ENCODE results near the gene TENM4. TPM values are rescaled to one million over a fixed set of nuclear protein-coding genes. Genes with fewer than 3 reads are reported as not detected.

The TENM4 gene
- polyA plus RNA-seq, 1 experiment = 5.5 TPM

DNA sequence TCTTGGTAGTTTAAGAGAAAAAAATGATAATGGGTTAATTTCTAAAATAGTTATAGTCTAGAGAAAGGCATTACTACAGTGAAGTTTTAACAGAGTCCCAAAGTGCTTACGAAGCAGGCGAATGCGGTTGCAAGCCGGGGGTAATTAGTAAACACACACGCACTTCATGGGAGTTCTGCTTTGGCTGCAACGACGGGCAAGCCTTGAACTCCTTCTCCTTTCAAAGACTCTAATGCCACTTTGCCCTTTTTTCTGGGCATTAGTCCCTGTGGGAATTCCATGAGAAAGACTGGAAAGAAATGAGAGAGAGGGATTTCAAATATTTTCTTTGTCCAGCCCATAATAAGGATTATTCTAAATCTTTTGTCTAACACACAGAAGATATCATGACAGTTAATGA, 66.1 kb downstream of the TENM4 start:
- Histone ChIP-seq H3K27me3 (ENCODE audit: control insufficient read depth, insufficient read depth, low read length) (no peaks in the 10 kb centered on the region), H3K4me3 (ENCODE audit: low read depth, low read length) (no peak overlapping the region), H3K9me3 (ENCODE audit: control insufficient read depth, insufficient read depth, low read length) (no peaks in the 10 kb centered on the region), H3K27ac (ENCODE audit: low read depth, low read length) (no peak overlapping the region)
- no peak for TF ChIP-seq CTCF (IDR thresholded peaks at IDR 0.05; ENCODE audit: low read depth, low read length)
- CTCF ChIA-PET = interaction anchor here (1.6 kb wide), 1 partner anchor 26 kb away, joined by 8 read pairs; no protein-coding TSS in a partner anchor
- DNase-seq (ENCODE audit: low read depth, low spot score) = no peak
- POLR2A ChIA-PET = no interaction called here

GRCh38 chr11:79371724-79372123, 69.1 kb downstream of the TENM4 start:
- H3K4me3 ChIP-seq (ENCODE audit: low read depth, low read length) = no peak overlapping the region
- CTCF ChIA-PET = no interaction called here
- no peak overlapping the region for H3K27ac ChIP-seq (ENCODE audit: low read depth, low read length)
- no peak for DNase-seq (ENCODE audit: low read depth, low spot score)
- POLR2A ChIA-PET = no interaction called here
- H3K27me3 ChIP-seq (ENCODE audit: control insufficient read depth, insufficient read depth, low read length) = no peaks in the 10 kb centered on the region
- TF ChIP-seq CTCF (IDR thresholded peaks at IDR 0.05; ENCODE audit: low read depth, low read length) = no peak
- no peaks in the 10 kb centered on the region for H3K9me3 ChIP-seq (ENCODE audit: control insufficient read depth, insufficient read depth, low read length)

DNA sequence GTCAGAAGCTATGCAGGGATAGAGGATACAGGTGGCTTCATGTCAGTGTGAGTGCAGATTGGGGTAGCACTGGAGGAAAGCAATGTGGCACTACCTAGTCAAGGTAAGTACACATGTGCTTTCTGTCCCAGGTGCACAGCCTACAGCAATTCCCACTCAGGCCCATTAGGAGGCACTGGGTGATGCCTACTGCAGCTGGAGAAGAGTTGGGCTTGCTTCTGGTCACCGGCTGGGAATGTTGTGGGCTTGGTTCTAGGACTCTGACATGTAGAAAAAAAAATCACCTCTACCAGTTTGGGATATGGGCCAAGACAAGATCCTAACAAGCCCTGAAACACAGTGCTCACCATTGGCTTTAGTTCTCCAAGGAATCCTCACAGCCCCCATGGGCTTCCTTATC, 69.7 kb downstream of the TENM4 start:
- CTCF ChIA-PET = no interaction called here
- no peak overlapping the region for H3K4me3 ChIP-seq (ENCODE audit: low read depth, low read length)
- no peaks in the 10 kb centered on the region for H3K27me3 ChIP-seq (ENCODE audit: control insufficient read depth, insufficient read depth, low read length)
- no peaks in the 10 kb centered on the region for H3K9me3 ChIP-seq (ENCODE audit: control insufficient read depth, insufficient read depth, low read length)
- TF ChIP-seq CTCF (IDR thresholded peaks at IDR 0.05; ENCODE audit: low read depth, low read length) = no peak
- POLR2A ChIA-PET = no interaction called here
- H3K27ac ChIP-seq (ENCODE audit: low read depth, low read length) = no peak overlapping the region
- DNase-seq (ENCODE audit: low read depth, low spot score) = no peak

DNA sequence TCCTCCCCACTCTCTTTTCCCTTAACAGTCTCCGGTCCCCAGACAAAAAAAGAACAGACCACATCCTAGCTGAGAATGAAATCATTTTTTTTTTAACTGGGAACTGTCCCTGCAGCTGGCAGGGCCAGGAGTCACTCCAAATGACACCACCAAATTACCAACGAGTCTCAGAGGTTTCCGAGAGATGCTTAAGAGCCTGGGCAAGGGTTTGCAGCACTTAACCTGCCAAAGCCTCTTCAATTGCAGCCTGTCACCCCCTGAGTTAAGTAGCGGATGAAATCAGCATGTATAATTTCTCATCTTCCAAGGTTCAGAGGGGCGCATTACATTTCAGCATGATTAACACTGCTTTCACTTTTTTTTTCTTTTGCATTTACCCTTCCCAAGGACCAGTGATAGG, 71.8 kb downstream of the TENM4 start:
- TF ChIP-seq CTCF (IDR thresholded peaks at IDR 0.05; ENCODE audit: low read depth, low read length) = no peak
- POLR2A ChIA-PET = no interaction called here
- Histone ChIP-seq H3K27ac (ENCODE audit: low read depth, low read length) (no peak overlapping the region), H3K4me3 (ENCODE audit: low read depth, low read length) (no peak overlapping the region), H3K9me3 (ENCODE audit: control insufficient read depth, insufficient read depth, low read length) (no peaks in the 10 kb centered on the region), H3K27me3 (ENCODE audit: control insufficient read depth, insufficient read depth, low read length) (no peaks in the 10 kb centered on the region)
- CTCF ChIA-PET = interaction anchor here (0.5 kb wide), 1 partner anchor 1302 kb away, joined by 3 read pairs; no protein-coding TSS in a partner anchor
- DNase-seq (ENCODE audit: low read depth, low spot score) = no peak

GRCh38 chr11:79367844-79368243, 73.0 kb downstream of the TENM4 start:
- CTCF ChIA-PET = no interaction called here

More at GRCh38 chr11:79367844-79368243, 73.0 kb downstream of the TENM4 start:
- H3K27ac ChIP-seq (ENCODE audit: low read depth, low read length) = no peak overlapping the region
- no peaks in the 10 kb centered on the region for H3K27me3 ChIP-seq (ENCODE audit: control insufficient read depth, insufficient read depth, low read length)
- TF ChIP-seq CTCF (IDR thresholded peaks at IDR 0.05; ENCODE audit: low read depth, low read length) = no peak
- no peak for DNase-seq (ENCODE audit: low read depth, low spot score)
- H3K9me3 ChIP-seq (ENCODE audit: control insufficient read depth, insufficient read depth, low read length) = no peaks in the 10 kb centered on the region
- H3K4me3 ChIP-seq (ENCODE audit: low read depth, low read length) = no peak overlapping the region
- POLR2A ChIA-PET = no interaction called here
